ENCODE measurements around the gene ITIH3. TPM values are rescaled to one million over a fixed set of nuclear protein-coding genes. Genes with fewer than 3 reads are reported as not detected.

ITIH3 gene
- total and polyA plus RNA-seq, 2 of the 8 experiments (the other 6 are each of a cell fraction or from before 2014, with no cell fraction given): not detected

- TF ChIP-seq ASH2L (IDR thresholded peaks at IDR 0.05; ENCODE audit: low read length) (no peak), SP1 (IDR thresholded peaks at IDR 0.05; ENCODE audit: low read depth, low read length) (no peak), SP4 (IDR thresholded peaks at IDR 0.05; ENCODE audit: low read length) (no peak)
Measured at GRCh38 chr3:52839892-52840545, 45.4 kb downstream of the ITIH3 start (continued).
